GM12878 (cell line): ENCODE data around the gene SMIM43. TPM values are rescaled to one million over a fixed set of nuclear protein-coding genes. Genes with fewer than 3 reads are reported as not detected.

Source experiments
- ATAC-seq: fragments of 200-7000 bp; cut with Tn5 transposase; 3 replicates; pipeline ENCODE4 v1.9.1; 2020; ENCODE audit warnings: mild to moderate bottlenecking, moderate library complexity
- BruUV-seq: library from RNA; stranded (reverse); fragments of 400-500 nt; replicated peaks from 2 replicates; lab custom pipeline; 2021; lab: Mats Ljungman, UMichigan
- CTCF ChIA-PET: fragments of 300-600 bp; sonication (Branson Sonifier 250); formaldehyde crosslinking; extraction: SDS; loops from one replicate; lab custom pipeline; 2021; ENCODE audit warnings: inconsistent platforms; lab: Yijun Ruan, JAX
- POLR2A ChIA-PET: fragments of 350-600 bp; formaldehyde crosslinking; extraction: SDS; loops from one replicate; lab custom pipeline; 2021; ENCODE audit warnings: inconsistent platforms; lab: Charles Lee
- RAD21 ChIA-PET: fragments of 300-600 bp; sonication (Branson Sonifier 250); formaldehyde crosslinking; loops from one replicate; lab custom pipeline; 2023; ENCODE audit warnings: antibody characterized with exemption; ENCODE audit not compliant: unreplicated experiment; lab: Charles Lee
- SMC1A ChIA-PET: fragments of 300-600 bp; sonication (Branson Sonifier 250); formaldehyde crosslinking; loops from one replicate; lab custom pipeline; 2023; ENCODE audit not compliant: unreplicated experiment, uncharacterized antibody; lab: Charles Lee
- DNase-seq: peaks from one replicate; pipeline ENCODE4 v3.0.0-alpha.2; 2011; ENCODE audit warnings: low read depth, low spot score
- FAIRE-seq: peaks from 3 replicates; lab custom pipeline; 2011; peaks lifted over from hg19 to GRCh38; lab: Jason Lieb, UNC
- H2AFZ ChIP-seq: 2 replicates; pipeline ENCODE4 v1.6.0; 2011; ENCODE audit warnings: low read depth, low read length, control low read depth; ENCODE audit not compliant: control insufficient read depth
- H3K27ac ChIP-seq: 2 replicates; pipeline ENCODE4 v1.5.1; 2011; ENCODE audit warnings: control low read depth; ENCODE audit not compliant: control insufficient read depth, insufficient read depth
- H3K27me3 ChIP-seq, 2 experiments: replicated peaks in 1 of 2; 2 replicates each; pipeline versions ENCODE4 v1.6.0 to v1.6.1; 2011; ENCODE audit warnings: low read length in 1 of 2; ENCODE audit not compliant: control insufficient read depth in 2 of 2, insufficient read depth in 2 of 2
- H3K36me3 ChIP-seq, 2 experiments: 2 replicates each; pipeline ENCODE4 v1.5.1; 2011; ENCODE audit warnings: low read length in 1 of 2; ENCODE audit not compliant: control insufficient read depth in 2 of 2, insufficient read depth in 2 of 2
- H3K4me1 ChIP-seq: 2 replicates; pipeline ENCODE4 v1.6.1; 2011; ENCODE audit warnings: mild to moderate bottlenecking, low read length, moderate library complexity, mixed read lengths; ENCODE audit not compliant: control insufficient read depth, insufficient read depth
- H3K4me2 ChIP-seq: 2 replicates; pipeline ENCODE4 v1.6.0; 2011; ENCODE audit warnings: control low read depth; ENCODE audit not compliant: control insufficient read depth, insufficient read depth
- H3K4me3 ChIP-seq: fragments of 200-600 bp; sonication (generic); 2 replicates; pipeline ENCODE4 v1.5.1; 2016
- H3K79me2 ChIP-seq: 2 replicates; pipeline ENCODE4 v1.6.0; 2011; ENCODE audit warnings: low read length; ENCODE audit not compliant: control insufficient read depth, insufficient read depth
- H3K9ac ChIP-seq: 2 replicates; pipeline ENCODE4 v1.8.0; 2011; ENCODE audit warnings: low read length, control low read depth, mixed read lengths; ENCODE audit not compliant: control insufficient read depth, insufficient read depth
- H3K9me3 ChIP-seq: replicated peaks from 3 replicates; pipeline ENCODE4 v1.5.1; 2011; ENCODE audit warnings: mild to moderate bottlenecking, low read length; ENCODE audit not compliant: control insufficient read depth, insufficient read depth
- H4K20me1 ChIP-seq: 2 replicates; pipeline ENCODE4 v1.6.0; 2011; ENCODE audit not compliant: control insufficient read depth, insufficient read depth
- JUNB ChIP-seq: IDR thresholded peaks from 2 replicates; pipeline ENCODE4 v1.6.1; 2016; ENCODE audit warnings: antibody characterized with exemption, mild to moderate bottlenecking
- ZNF217 ChIP-seq: fragments of 450-650 bp; IDR thresholded peaks from 2 replicates; pipeline ENCODE4 v1.6.1; 2017; ENCODE audit warnings: antibody characterized with exemption, mild to moderate bottlenecking
- WGBS: methylation state at CpG from one replicate; pipeline ENCODE4 v1.1.6; 2016; ENCODE audit warnings: low lambda C conversion rate; ENCODE audit not compliant: insufficient replicate concordance, insufficient coverage; ENCODE audit errors: missing lambda C conversion rate; 5-methylcytosine and 5-hydroxymethylcytosine counted together
- in situ Hi-C: fragments of 300-500 bp; cut with MboI; formaldehyde crosslinking; loops from 9 replicates; pipeline ENCODE4 v1.14.3; 2018; ENCODE audit warnings: mixed read lengths
- intact Hi-C: fragments of 100-400 bp; cut with micrococcal nuclease; formaldehyde crosslinking; loops from one replicate; pipeline ENCODE4 v1.14.2; 2022; ENCODE audit not compliant: unreplicated experiment
- polyA plus RNA-seq, 11 experiments: library from polyadenylated mRNA; depleted of rRNA in 4 of 11; unstranded in 6 of 11; stranded (reverse) in 5 of 11; fragments of >200 nt; fragmentation: Nextera tagmentation in 4 of 11; fragmentation: Illumina TruSeq in 1 of 11; extraction: Ambion mirVana in 4 of 11; extraction: Trizol in 1 of 11; gene quantifications; 1 replicate in 1 of 11; 2 replicates in 10 of 11; pipeline versions ENCODE4 v1.2.1 to v1.2.3, GENCODE V29; 2011 to 2016; ENCODE audit warnings: inconsistent platforms in 2 of 11, missing spikeins in 2 of 11, low read depth in 1 of 11
- total RNA-seq, 4 experiments: library from RNA; depleted of rRNA in 3 of 4; stranded (reverse); fragments of >200 nt in 3 of 4; fragmentation: Illumina TruSeq in 1 of 4; extraction: Trizol in 1 of 4; gene quantifications; 2 replicates each; pipeline versions ENCODE4 v1.2.1 to v1.2.3, GENCODE V29; 2013 to 2021

The SMIM43 gene
- total and polyA plus RNA-seq, 10 of the 15 experiments (the other 5 are each of a cell fraction or from before 2014, with no cell fraction given): 0.12 TPM; not detected in 9

GRCh38 chr4:121709766-121710405 lies 55.1 kb downstream of the SMIM43 start:
- BruUV-seq: no TSS peak
- Histone ChIP-seq H3K36me3 (no peaks in the 10 kb centered on the region), H3K27me3 (no peaks in the 10 kb centered on the region), H3K4me3 (no peak overlapping the region), H4K20me1 (no peaks in the 10 kb centered on the region), H3K4me2 (no peak overlapping the region), H3K9me3 (no peaks in the 10 kb centered on the region), H3K4me1 (peaks cover 6% of the 10 kb centered on the region; the same call in 1 of the 2 replicates), H2AFZ (no peak overlapping the region), H3K9ac (no peak overlapping the region), H3K79me2 (no peaks in the 10 kb centered on the region)
- SMC1A ChIA-PET: interaction anchor here (0.6 to 4.1 kb wide), 4 partner anchors 11 to 384 kb away, joined by 3 to 17 read pairs (median 4); no protein-coding TSS in a partner anchor
- in situ Hi-C loops: no loop called here
- no peak for FAIRE-seq
- CTCF ChIA-PET: interaction anchor here (0.6 kb wide), 2 partner anchors 14 to 27 kb away, joined by 3 to 4 read pairs; no protein-coding TSS in a partner anchor
- 64% methylated on average over 3 of the region's 3 CpGs for WGBS
- POLR2A ChIA-PET: interaction anchor here (0.6 to 0.7 kb wide), 2 partner anchors 15 to 518 kb away, joined by 3 to 6 read pairs; no protein-coding TSS in a partner anchor
- intact Hi-C loops: no loop called here
- no peak for DNase-seq
- RAD21 ChIA-PET: no interaction called here
- no peak for ATAC-seq
- TF ChIP-seq JUNB (0 out of 2 replicates have a peak, but pooled peaks have one; percentile 21), ZNF217 (no peak)
- TF ChIP-seq, all 136 proteins: peak for 1
- no peak overlapping the region for H3K27ac ChIP-seq

Other genes starting within 250 kb of the SMIM43 start
- gene ANXA5, start 68.2 kb downstream of the SMIM43 start, total RNA-seq (2014; rRNA removed): 101 and 122 TPM in 2 replicates
- gene ANXA5, start 68.2 kb downstream of the SMIM43 start, total RNA-seq (2014; rRNA removed; fragmentation: Illumina TruSeq; extraction: Trizol): 150 and 156 TPM in 2 replicates
- 102 and 108 TPM in 2 replicates for gene ANXA5, start 68.2 kb downstream of the SMIM43 start, total RNA-seq (2021)
- gene ANXA5, start 68.2 kb downstream of the SMIM43 start, polyA plus RNA-seq (2011; rRNA removed): 166 and 189 TPM in 2 replicates
- gene ANXA5, start 68.2 kb downstream of the SMIM43 start, polyA plus RNA-seq (2014; fragmentation: Illumina TruSeq; extraction: Trizol): 172 and 208 TPM in 2 replicates
- 100 to 1,000 TPM; 218 to 249 TPM for gene ANXA5, start 68.2 kb downstream of the SMIM43 start, polyA plus RNA-seq (2014; fragmentation: Nextera tagmentation; extraction: Ambion mirVana)
- 97.2 and 120 TPM in 2 replicates for gene ANXA5, start 68.2 kb downstream of the SMIM43 start, polyA plus RNA-seq (2014; rRNA removed)
- gene ANXA5, start 68.2 kb downstream of the SMIM43 start, polyA plus RNA-seq (2016; fragmentation: Nextera tagmentation; extraction: Ambion mirVana): 100 to 1,000 TPM; 201 to 203 TPM
- gene EXOSC9, start 36.2 kb upstream of the SMIM43 start, total RNA-seq (2014; rRNA removed): 50.7 and 72.1 TPM in 2 replicates
- 88.1 and 89.7 TPM in 2 replicates for gene EXOSC9, start 36.2 kb upstream of the SMIM43 start, total RNA-seq (2014; rRNA removed; fragmentation: Illumina TruSeq; extraction: Trizol)
- gene EXOSC9, start 36.2 kb upstream of the SMIM43 start, total RNA-seq (2021): 49.0 and 50.5 TPM in 2 replicates
- gene EXOSC9, start 36.2 kb upstream of the SMIM43 start, polyA plus RNA-seq (2011; rRNA removed): 102 and 141 TPM in 2 replicates
- gene EXOSC9, start 36.2 kb upstream of the SMIM43 start, polyA plus RNA-seq (2014; fragmentation: Illumina TruSeq; extraction: Trizol): 102 and 123 TPM in 2 replicates
- gene EXOSC9, start 36.2 kb upstream of the SMIM43 start, polyA plus RNA-seq (2014; fragmentation: Nextera tagmentation; extraction: Ambion mirVana): 100 to 1,000 TPM; 115 to 131 TPM
- 59.0 and 70.6 TPM in 2 replicates for gene EXOSC9, start 36.2 kb upstream of the SMIM43 start, polyA plus RNA-seq (2014; rRNA removed)
- gene EXOSC9, start 36.2 kb upstream of the SMIM43 start, polyA plus RNA-seq (2016; fragmentation: Nextera tagmentation; extraction: Ambion mirVana): 10 to 100 TPM; 80.4 to 81.0 TPM
- gene CCNA2, start 58.7 kb upstream of the SMIM43 start, total RNA-seq (2014; rRNA removed): 98.9 and 106 TPM in 2 replicates
- 92.4 and 94.3 TPM in 2 replicates for gene CCNA2, start 58.7 kb upstream of the SMIM43 start, total RNA-seq (2014; rRNA removed; fragmentation: Illumina TruSeq; extraction: Trizol)
- gene CCNA2, start 58.7 kb upstream of the SMIM43 start, total RNA-seq (2021): 69.6 and 74.1 TPM in 2 replicates
- gene CCNA2, start 58.7 kb upstream of the SMIM43 start, polyA plus RNA-seq (2011; rRNA removed): 99.3 and 153 TPM in 2 replicates
- 96.5 and 112 TPM in 2 replicates for gene CCNA2, start 58.7 kb upstream of the SMIM43 start, polyA plus RNA-seq (2014; fragmentation: Illumina TruSeq; extraction: Trizol)
- 10 to 100 TPM; 21.8 to 34.7 TPM for gene CCNA2, start 58.7 kb upstream of the SMIM43 start, polyA plus RNA-seq (2014; fragmentation: Nextera tagmentation; extraction: Ambion mirVana)
- 57.8 and 68.2 TPM in 2 replicates for gene CCNA2, start 58.7 kb upstream of the SMIM43 start, polyA plus RNA-seq (2014; rRNA removed)
- 100 to 1,000 TPM; 137 to 153 TPM for gene CCNA2, start 58.7 kb upstream of the SMIM43 start, polyA plus RNA-seq (2016; fragmentation: Nextera tagmentation; extraction: Ambion mirVana)
- gene BBS7, start 105.3 kb upstream of the SMIM43 start, total RNA-seq (2014; rRNA removed): 5.9 and 7.7 TPM in 2 replicates
- gene BBS7, start 105.3 kb upstream of the SMIM43 start, total RNA-seq (2014; rRNA removed; fragmentation: Illumina TruSeq; extraction: Trizol): 9.0 and 9.2 TPM in 2 replicates
- gene BBS7, start 105.3 kb upstream of the SMIM43 start, total RNA-seq (2021): 9.0 and 10.1 TPM in 2 replicates
- gene BBS7, start 105.3 kb upstream of the SMIM43 start, polyA plus RNA-seq (2011; rRNA removed): 12.9 and 18.9 TPM in 2 replicates
- 8.1 and 9.3 TPM in 2 replicates for gene BBS7, start 105.3 kb upstream of the SMIM43 start, polyA plus RNA-seq (2014; fragmentation: Illumina TruSeq; extraction: Trizol)
- 1 to 10 TPM; 7.4 to 8.8 TPM for gene BBS7, start 105.3 kb upstream of the SMIM43 start, polyA plus RNA-seq (2014; fragmentation: Nextera tagmentation; extraction: Ambion mirVana)
- 5.2 and 7.8 TPM in 2 replicates for gene BBS7, start 105.3 kb upstream of the SMIM43 start, polyA plus RNA-seq (2014; rRNA removed)
- gene BBS7, start 105.3 kb upstream of the SMIM43 start, polyA plus RNA-seq (2016; fragmentation: Nextera tagmentation; extraction: Ambion mirVana): 10 to 100 TPM; 15.1 to 15.2 TPM
- gene TRPC3, start 186.9 kb upstream of the SMIM43 start, total RNA-seq (2014; rRNA removed): not detected in 2 replicates
- gene TRPC3, start 186.9 kb upstream of the SMIM43 start, total RNA-seq (2014; rRNA removed; fragmentation: Illumina TruSeq; extraction: Trizol): not detected in 2 replicates
- not detected in 2 replicates for gene TRPC3, start 186.9 kb upstream of the SMIM43 start, total RNA-seq (2021)
- not detected in 2 replicates for gene TRPC3, start 186.9 kb upstream of the SMIM43 start, polyA plus RNA-seq (2011; rRNA removed)
- not detected in 2 replicates for gene TRPC3, start 186.9 kb upstream of the SMIM43 start, polyA plus RNA-seq (2014; fragmentation: Illumina TruSeq; extraction: Trizol)
- not detected for gene TRPC3, start 186.9 kb upstream of the SMIM43 start, polyA plus RNA-seq (2014; fragmentation: Nextera tagmentation; extraction: Ambion mirVana)
- not detected in 2 replicates for gene TRPC3, start 186.9 kb upstream of the SMIM43 start, polyA plus RNA-seq (2014; rRNA removed)
- not detected for gene TRPC3, start 186.9 kb upstream of the SMIM43 start, polyA plus RNA-seq (2016; fragmentation: Nextera tagmentation; extraction: Ambion mirVana)